ENCODE measurements around the gene KLF13. TPM values are rescaled to one million over a fixed set of nuclear protein-coding genes. Genes with fewer than 3 reads are reported as not detected.

Gene KLF13
- total RNA-seq, 1 experiment from 2014 or later, result 78.6 TPM

DNA sequence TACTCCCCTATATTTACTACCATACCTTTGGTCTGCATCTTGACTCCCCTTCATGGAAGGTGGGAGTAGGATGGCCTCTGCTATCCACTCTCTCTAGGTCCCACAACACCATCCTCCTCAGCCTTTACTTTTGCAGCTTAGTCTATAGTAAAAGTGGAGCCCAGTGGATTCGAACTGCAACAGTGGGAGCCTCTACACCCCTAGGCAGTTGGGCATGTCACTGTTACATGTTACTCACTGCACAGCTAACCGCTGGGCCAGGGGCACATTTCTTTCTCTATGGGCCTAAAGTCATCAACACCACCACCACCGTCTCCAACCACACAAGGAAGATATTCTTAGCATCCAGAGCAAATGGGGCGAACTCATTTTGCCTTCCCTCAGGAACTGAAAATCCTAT is 62.9 kb downstream of the KLF13 start:
- DNase-seq (ENCODE audit: low read depth, low spot score) (no peak), ATAC-seq (no peak)
- POLR2A ChIA-PET, result no interaction called here
- CTCF ChIA-PET, result no interaction called here
- TF ChIP-seq POLR2AphosphoS5 (IDR thresholded peaks at IDR 0.05; ENCODE audit: low read depth, low read length) (no peak), TCF7L2 (IDR thresholded peaks at IDR 0.05; ENCODE audit: low read depth, low read length) (no peak), SIN3A (IDR thresholded peaks at IDR 0.05; ENCODE audit: borderline replicate concordance, insufficient read depth, low read depth, low read length) (no peak)
- TF ChIP-seq, protein P1, sequence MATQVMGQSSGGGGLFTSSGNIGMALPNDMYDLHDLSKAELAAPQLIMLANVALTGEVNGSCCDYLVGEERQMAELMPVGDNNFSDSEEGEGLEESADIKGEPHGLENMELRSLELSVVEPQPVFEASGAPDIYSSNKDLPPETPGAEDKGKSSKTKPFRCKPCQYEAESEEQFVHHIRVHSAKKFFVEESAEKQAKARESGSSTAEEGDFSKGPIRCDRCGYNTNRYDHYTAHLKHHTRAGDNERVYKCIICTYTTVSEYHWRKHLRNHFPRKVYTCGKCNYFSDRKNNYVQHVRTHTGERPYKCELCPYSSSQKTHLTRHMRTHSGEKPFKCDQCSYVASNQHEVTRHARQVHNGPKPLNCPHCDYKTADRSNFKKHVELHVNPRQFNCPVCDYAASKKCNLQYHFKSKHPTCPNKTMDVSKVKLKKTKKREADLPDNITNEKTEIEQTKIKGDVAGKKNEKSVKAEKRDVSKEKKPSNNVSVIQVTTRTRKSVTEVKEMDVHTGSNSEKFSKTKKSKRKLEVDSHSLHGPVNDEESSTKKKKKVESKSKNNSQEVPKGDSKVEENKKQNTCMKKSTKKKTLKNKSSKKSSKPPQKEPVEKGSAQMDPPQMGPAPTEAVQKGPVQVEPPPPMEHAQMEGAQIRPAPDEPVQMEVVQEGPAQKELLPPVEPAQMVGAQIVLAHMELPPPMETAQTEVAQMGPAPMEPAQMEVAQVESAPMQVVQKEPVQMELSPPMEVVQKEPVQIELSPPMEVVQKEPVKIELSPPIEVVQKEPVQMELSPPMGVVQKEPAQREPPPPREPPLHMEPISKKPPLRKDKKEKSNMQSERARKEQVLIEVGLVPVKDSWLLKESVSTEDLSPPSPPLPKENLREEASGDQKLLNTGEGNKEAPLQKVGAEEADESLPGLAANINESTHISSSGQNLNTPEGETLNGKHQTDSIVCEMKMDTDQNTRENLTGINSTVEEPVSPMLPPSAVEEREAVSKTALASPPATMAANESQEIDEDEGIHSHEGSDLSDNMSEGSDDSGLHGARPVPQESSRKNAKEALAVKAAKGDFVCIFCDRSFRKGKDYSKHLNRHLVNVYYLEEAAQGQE (IDR thresholded peaks at IDR 0.05; ENCODE audit: insufficient read depth in 1 of 2, low read depth in 2 of 2, low read length in 1 of 2), result no peak
- TF ChIP-seq, protein P2, sequence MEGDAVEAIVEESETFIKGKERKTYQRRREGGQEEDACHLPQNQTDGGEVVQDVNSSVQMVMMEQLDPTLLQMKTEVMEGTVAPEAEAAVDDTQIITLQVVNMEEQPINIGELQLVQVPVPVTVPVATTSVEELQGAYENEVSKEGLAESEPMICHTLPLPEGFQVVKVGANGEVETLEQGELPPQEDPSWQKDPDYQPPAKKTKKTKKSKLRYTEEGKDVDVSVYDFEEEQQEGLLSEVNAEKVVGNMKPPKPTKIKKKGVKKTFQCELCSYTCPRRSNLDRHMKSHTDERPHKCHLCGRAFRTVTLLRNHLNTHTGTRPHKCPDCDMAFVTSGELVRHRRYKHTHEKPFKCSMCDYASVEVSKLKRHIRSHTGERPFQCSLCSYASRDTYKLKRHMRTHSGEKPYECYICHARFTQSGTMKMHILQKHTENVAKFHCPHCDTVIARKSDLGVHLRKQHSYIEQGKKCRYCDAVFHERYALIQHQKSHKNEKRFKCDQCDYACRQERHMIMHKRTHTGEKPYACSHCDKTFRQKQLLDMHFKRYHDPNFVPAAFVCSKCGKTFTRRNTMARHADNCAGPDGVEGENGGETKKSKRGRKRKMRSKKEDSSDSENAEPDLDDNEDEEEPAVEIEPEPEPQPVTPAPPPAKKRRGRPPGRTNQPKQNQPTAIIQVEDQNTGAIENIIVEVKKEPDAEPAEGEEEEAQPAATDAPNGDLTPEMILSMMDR (IDR thresholded peaks at IDR 0.05), result no peak
- H3K27me3 ChIP-seq (ENCODE audit: control insufficient read depth, insufficient read depth, low read length), result no peaks in the 10 kb centered on the region
- no peaks in the 10 kb centered on the region for H3K9me3 ChIP-seq (ENCODE audit: control insufficient read depth, insufficient read depth, low read depth, low read length)
- BruUV-seq (replicated peaks), result no TSS peak
- no peak overlapping the region for H3K4me3 ChIP-seq (ENCODE audit: low read depth in 2 of 2, low read length in 2 of 2)
- H3K4me1 ChIP-seq (ENCODE audit: control insufficient read depth, insufficient read depth, low read length), result peaks cover 6% of the 10 kb centered on the region; the same call in 1 of the 2 replicates
- intact Hi-C loops (cut with micrococcal nuclease; ENCODE audit: unreplicated experiment) (no loop called here), in situ Hi-C loops (cut with HindIII; ENCODE audit: low pct_unique_long_range_greater_than_20kb, low sequenced_read_pairs) (no loop called here)
- no peaks in the 10 kb centered on the region for H3K36me3 ChIP-seq (ENCODE audit: control insufficient read depth, insufficient read depth, low read length)
- H3K27ac ChIP-seq (ENCODE audit: low read length), result no peak overlapping the region

DNA sequence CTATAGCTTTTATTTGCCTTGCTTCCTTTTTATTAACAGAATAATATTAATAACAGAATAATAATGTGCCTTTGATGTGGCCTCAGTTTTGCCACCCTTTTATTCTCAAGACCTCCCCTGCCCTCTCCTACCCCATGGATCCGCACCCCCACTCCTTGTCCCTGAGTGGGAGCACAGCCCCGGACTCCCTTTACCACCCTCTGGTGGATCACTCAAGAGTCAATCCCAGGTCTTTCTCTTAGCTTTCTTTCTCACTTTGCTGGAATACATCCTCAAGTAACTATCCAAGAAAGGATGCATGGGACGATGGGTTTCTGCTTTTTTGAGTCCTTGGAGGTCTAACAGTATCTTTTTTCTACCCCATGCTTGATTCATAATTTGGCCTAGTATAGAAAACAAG is 63.4 kb downstream of the KLF13 start:
- POLR2A ChIA-PET, result no interaction called here
- Histone ChIP-seq H3K4me1 (ENCODE audit: control insufficient read depth, insufficient read depth, low read length) (peaks cover 6% of the 10 kb centered on the region; the same call in 1 of the 2 replicates), H3K9me3 (ENCODE audit: control insufficient read depth, insufficient read depth, low read depth, low read length) (no peaks in the 10 kb centered on the region), H3K27ac (ENCODE audit: low read length) (no peak overlapping the region), H3K4me3 (ENCODE audit: low read depth in 2 of 2, low read length in 2 of 2) (no peak overlapping the region), H3K27me3 (ENCODE audit: control insufficient read depth, insufficient read depth, low read length) (no peaks in the 10 kb centered on the region), H3K36me3 (ENCODE audit: control insufficient read depth, insufficient read depth, low read length) (no peaks in the 10 kb centered on the region)
- ATAC-seq (no peak), DNase-seq (ENCODE audit: low read depth, low spot score) (no peak)
- no TSS peak for BruUV-seq (replicated peaks)
- CTCF ChIA-PET, result no interaction called here
- intact Hi-C loops (cut with micrococcal nuclease; ENCODE audit: unreplicated experiment), result no loop called here
- no peak for TF ChIP-seq SIN3A (IDR thresholded peaks at IDR 0.05; ENCODE audit: borderline replicate concordance, insufficient read depth, low read depth, low read length)
- in situ Hi-C loops (cut with HindIII; ENCODE audit: low pct_unique_long_range_greater_than_20kb, low sequenced_read_pairs), result no loop called here

GRCh38 chr15:31390777-31391486 is 64.3 kb downstream of the KLF13 start:
- DNase-seq (ENCODE audit: low read depth, low spot score), result no peak
- CTCF ChIA-PET, result no interaction called here
- POLR2A ChIA-PET, result no interaction called here
- no TSS peak for BruUV-seq (replicated peaks)
- Histone ChIP-seq H3K36me3 (ENCODE audit: control insufficient read depth, insufficient read depth, low read length) (no peaks in the 10 kb centered on the region), H3K4me1 (ENCODE audit: control insufficient read depth, insufficient read depth, low read length) (peaks cover 6% of the 10 kb centered on the region; the same call in 1 of the 2 replicates), H3K27ac (ENCODE audit: low read length) (no peak overlapping the region), H3K27me3 (ENCODE audit: control insufficient read depth, insufficient read depth, low read length) (no peaks in the 10 kb centered on the region), H3K9me3 (ENCODE audit: control insufficient read depth, insufficient read depth, low read depth, low read length) (no peaks in the 10 kb centered on the region), H3K4me3 (ENCODE audit: low read depth in 2 of 2, low read length in 2 of 2) (no peak overlapping the region)
- no peak for ATAC-seq
- in situ Hi-C loops (cut with HindIII; ENCODE audit: low pct_unique_long_range_greater_than_20kb, low sequenced_read_pairs), result no loop called here
- intact Hi-C loops (cut with micrococcal nuclease; ENCODE audit: unreplicated experiment), result no loop called here
- TF ChIP-seq TCF7L2 (IDR thresholded peaks at IDR 0.05; ENCODE audit: low read depth, low read length) (no peak), SIN3A (IDR thresholded peaks at IDR 0.05; ENCODE audit: borderline replicate concordance, insufficient read depth, low read depth, low read length) (no peak), POLR2AphosphoS5 (IDR thresholded peaks at IDR 0.05; ENCODE audit: low read depth, low read length) (no peak)
- TF ChIP-seq, protein P1 (IDR thresholded peaks at IDR 0.05; ENCODE audit: insufficient read depth in 1 of 2, low read depth in 2 of 2, low read length in 1 of 2), result no peak
- TF ChIP-seq, protein P2 (IDR thresholded peaks at IDR 0.05), result no peak
